GM06990 (cell line): ENCODE measurements around the gene OAS2.
A peak's percentile ranks its signal among the peaks of the same experiment; 100 is the strongest.

Experiments used
- DNase-seq: peaks from one replicate; pipeline ENCODE4 v3.0.0-alpha.2; 2011; ENCODE audit not compliant: insufficient read length; ENCODE audit errors: extremely low read depth
- H3K27me3 ChIP-seq: replicated peaks from 2 replicates; pipeline ENCODE4 v1.6.0; 2011; ENCODE audit warnings: low read length; ENCODE audit not compliant: control insufficient read depth, insufficient read depth
- H3K36me3 ChIP-seq: 2 replicates; pipeline ENCODE4 v1.5.1; 2011; ENCODE audit warnings: low read length; ENCODE audit not compliant: control insufficient read depth, insufficient read depth
- H3K4me3 ChIP-seq: replicated peaks from 2 replicates; pipeline ENCODE4 v1.5.1; 2011; ENCODE audit warnings: low read depth, mild to moderate bottlenecking, control low read depth, low read length
- TF ChIP-seq, protein P1 (sequence below): IDR thresholded peaks from 2 replicates; pipeline ENCODE4 v1.5.1; 2011; ENCODE audit warnings: low read length, control low read depth, mild to moderate bottlenecking, inconsistent platforms; ENCODE audit not compliant: insufficient read depth, poor library complexity, severe bottlenecking

Gene OAS2

DNA sequence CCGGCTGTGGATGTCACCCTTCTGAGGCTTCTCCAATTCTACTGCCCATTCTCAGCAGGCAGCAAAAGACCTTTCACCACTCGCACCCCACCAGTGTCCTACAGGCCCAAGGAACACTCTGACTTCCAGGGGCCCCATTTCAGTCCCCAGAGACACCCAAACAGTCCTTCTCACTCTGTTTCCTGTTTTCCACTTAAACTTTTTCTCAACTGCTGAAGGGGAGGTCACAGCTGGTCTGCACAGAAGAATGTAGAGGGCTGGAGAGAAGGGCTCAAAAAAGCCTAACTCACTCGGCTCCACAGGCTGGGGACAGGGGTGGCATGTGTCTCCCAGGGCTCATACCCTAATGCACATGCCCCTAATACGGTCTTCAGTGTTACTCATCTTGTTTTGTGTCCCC lies 74.0 kb downstream of the OAS2 start:
- H3K27me3 ChIP-seq = no peaks in the 10 kb centered on the region; the same call in 1 of the 2 replicates
- H3K4me3 ChIP-seq = no peak overlapping the region
- no peak for DNase-seq
- TF ChIP-seq, protein P1, sequence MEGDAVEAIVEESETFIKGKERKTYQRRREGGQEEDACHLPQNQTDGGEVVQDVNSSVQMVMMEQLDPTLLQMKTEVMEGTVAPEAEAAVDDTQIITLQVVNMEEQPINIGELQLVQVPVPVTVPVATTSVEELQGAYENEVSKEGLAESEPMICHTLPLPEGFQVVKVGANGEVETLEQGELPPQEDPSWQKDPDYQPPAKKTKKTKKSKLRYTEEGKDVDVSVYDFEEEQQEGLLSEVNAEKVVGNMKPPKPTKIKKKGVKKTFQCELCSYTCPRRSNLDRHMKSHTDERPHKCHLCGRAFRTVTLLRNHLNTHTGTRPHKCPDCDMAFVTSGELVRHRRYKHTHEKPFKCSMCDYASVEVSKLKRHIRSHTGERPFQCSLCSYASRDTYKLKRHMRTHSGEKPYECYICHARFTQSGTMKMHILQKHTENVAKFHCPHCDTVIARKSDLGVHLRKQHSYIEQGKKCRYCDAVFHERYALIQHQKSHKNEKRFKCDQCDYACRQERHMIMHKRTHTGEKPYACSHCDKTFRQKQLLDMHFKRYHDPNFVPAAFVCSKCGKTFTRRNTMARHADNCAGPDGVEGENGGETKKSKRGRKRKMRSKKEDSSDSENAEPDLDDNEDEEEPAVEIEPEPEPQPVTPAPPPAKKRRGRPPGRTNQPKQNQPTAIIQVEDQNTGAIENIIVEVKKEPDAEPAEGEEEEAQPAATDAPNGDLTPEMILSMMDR = no peak
- H3K36me3 ChIP-seq = no peaks in the 10 kb centered on the region

DNA sequence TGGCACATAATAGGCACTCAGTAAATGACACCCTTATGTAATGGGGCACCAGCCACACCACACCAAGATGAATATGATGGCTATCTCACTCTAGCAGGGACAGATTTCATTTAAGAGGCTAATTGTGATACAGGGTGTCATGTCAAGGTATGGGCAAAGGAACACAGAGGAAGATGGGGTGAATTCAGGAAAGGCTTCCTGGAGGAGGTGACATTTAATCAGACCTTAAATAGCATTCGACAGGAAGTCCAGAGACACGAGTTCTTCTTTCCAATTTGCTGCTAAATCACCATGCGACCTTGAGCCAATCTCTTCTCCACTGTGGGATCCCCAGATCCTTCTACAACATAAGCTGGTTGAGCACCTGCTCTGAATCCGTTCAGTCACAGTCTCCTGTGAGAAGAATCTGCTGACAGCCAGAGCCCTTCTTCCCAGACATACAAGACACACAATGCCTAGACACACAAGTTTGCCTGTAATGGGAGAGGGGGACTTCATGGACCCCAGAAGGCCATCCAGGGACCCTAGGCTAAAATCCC lies 76.7 kb downstream of the OAS2 start:
- no peak overlapping the region for H3K4me3 ChIP-seq
- H3K27me3 ChIP-seq = no peaks in the 10 kb centered on the region; the same call in 1 of the 2 replicates
- TF ChIP-seq, protein P1 = no peak
- DNase-seq = no peak
- H3K36me3 ChIP-seq = no peaks in the 10 kb centered on the region

DNA sequence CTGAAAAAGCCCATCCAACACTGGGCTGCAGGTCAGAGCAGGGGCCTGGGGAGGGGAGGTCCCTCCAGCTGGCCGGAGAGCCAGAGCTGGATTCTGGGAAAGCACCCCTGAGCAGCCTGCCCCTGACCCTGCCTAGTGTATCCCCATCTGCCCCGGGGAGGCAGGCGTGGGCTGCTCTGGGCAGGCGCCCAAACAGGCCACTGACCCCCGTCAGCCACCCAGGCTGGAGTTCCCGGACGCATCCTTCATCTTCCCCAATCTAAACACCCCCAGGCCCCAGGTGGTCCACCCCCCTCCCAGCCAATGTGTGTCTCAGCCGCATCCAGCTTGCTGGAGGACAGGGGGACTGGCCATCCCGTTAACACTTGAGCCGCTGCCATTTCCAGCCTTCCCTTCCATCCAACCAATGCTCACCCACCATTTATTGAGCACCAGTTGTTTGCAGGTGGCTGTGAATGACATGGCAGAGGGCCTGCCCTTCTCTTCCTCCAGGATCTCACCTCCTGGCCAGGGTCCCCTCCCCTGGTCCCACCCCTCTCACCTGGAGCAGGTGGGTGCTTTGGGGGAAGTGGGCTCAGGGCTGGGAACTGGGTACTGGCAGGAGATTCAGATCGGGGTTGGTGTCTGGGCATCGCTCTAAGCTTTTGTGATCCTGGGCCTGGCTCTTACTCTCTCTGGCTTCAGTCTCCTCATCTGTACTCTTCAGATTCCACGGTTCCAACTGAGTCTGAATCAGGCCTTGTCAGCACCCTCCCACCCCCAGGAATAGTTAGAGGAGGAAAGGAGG lies 77.5 kb downstream of the OAS2 start:
- Histone ChIP-seq H3K36me3 (no peaks in the 10 kb centered on the region), H3K27me3 (no peaks in the 10 kb centered on the region; the same call in 1 of the 2 replicates), H3K4me3 (no peak overlapping the region)

DNA sequence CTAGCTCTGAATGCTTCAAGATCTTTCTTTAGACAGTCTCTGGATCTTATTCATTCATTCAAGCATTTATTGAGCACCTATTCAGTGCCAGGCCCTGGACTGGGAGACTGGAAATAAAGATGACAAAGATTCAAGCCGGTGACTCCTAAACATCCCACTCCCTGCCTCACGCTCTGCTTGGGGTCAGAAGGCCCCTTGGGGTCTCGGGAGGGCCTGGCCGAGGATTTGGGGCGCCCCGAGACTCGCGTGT lies 78.0 kb downstream of the OAS2 start:
- H3K36me3 ChIP-seq = no peaks in the 10 kb centered on the region
- no peak overlapping the region for H3K4me3 ChIP-seq
- no peaks in the 10 kb centered on the region; the same call in 1 of the 2 replicates for H3K27me3 ChIP-seq
- TF ChIP-seq, protein P1 = no peak
- no peak for DNase-seq

More for the DNA sequence above, 77.5 kb downstream of the OAS2 start:
- DNase-seq = no peak
- TF ChIP-seq, protein P1 = no peak

DNA sequence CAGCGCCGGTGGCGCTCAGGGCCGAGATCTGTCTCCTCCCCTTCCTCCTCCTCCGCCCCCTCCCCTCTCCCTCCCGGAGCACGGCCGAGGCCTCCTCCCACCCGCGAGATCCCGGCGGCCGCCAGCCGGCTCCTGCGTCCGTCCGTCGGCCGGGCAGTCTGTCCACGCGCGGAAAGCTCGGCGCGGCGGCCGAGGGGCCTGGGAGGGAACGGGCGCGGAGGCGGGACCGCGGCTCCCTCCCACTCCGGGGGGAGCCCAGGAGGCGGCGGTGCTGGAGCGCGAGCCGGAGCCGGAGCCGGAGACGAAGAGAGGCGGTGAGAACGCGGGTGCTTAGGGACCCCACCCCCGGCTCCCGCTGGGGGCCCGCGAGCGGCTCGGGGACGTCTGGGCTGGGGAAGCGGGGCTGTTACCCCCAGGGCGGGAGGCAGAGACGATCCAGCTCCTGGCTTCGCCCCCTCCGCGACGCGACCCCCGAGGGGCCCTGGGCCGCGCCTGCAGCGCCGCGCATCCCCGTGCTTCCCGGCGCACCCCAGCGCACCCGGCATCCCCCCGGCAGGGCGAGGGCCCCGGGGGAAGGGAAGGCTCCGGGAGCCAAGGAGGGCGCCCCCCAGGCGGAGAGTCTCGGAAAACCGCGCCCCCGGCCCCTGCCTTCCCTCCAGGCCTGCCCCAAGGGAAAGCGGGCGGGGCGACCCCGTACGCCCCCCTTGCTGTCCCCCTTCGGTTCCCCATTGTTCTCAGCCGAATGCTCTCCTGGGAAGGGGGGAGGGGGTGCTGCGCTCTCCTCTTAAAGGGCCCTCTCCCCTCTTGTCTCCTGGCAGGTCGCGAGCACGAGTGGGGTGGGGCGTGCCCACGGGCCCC lies 78.5 kb downstream of the OAS2 start, which contains the start of gene DTX1:
Gene DTX1, plus strand, starts transcription at position 100 of the 858 bp plus-strand sequence. CDS start 1,463 bp downstream, outside the sequence.
- no peak for DNase-seq
- peak within 1 kb of the TSS; percentile 37 for H3K4me3 ChIP-seq
- H3K36me3 ChIP-seq = no peaks in the 10 kb centered on the region
- TF ChIP-seq, protein P1 = no peak
- H3K27me3 ChIP-seq = no peaks in the 10 kb centered on the region; the same call in 1 of the 2 replicates
